HG02763 (cell line): ENCODE results near the gene MAGEB1.

Experiments used
- ATAC-seq: cut with Tn5 transposase; IDR thresholded peaks from one replicate; pipeline ENCODE4 v1.9.1; 2021; ENCODE audit warnings: mild to moderate bottlenecking, moderate library complexity; ENCODE audit not compliant: unreplicated experiment

The MAGEB1 gene, protein sequence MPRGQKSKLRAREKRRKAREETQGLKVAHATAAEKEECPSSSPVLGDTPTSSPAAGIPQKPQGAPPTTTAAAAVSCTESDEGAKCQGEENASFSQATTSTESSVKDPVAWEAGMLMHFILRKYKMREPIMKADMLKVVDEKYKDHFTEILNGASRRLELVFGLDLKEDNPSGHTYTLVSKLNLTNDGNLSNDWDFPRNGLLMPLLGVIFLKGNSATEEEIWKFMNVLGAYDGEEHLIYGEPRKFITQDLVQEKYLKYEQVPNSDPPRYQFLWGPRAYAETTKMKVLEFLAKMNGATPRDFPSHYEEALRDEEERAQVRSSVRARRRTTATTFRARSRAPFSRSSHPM

DNA sequence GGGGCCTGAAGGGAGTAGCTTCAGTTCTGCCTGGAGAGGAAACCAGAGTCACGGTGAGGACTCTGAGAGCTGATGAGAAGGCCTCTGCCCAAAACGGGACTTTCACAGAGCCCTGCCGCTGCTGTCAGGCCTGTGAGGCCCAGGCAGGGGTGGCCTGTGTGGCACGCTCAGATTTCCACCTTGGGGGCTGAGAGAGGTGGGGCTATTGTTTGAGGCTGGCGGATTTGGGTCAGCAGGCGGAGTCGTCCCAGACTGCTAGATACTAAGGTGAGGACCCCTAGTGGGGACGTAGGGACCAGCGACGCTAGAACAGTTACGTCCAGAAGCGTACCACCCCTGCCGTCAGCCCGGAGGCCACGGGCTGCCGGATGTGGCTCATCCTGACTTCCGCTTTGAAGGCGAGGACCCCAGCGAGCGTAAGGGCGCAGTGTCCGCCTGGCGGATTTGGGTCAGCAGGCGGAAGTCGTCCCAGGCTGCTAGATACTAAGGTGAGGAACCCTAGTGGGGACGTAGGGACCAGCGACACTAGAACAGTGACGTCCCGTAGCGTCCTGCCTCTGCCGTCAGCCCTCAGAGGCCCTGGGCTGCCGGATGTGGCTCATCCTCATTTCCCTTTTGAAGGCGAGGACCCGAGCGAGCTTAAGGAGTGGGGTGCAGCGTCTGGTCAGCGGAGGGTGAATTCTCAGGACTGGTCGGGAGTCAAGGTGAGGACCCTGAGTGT lies at the start of gene MAGEB1:
MAGEB1 (plus strand) TSS at position 378 of the 721 bp plus-strand sequence. CDS start 3,348 bp downstream, outside the sequence.
- no peak for ATAC-seq

DNA sequence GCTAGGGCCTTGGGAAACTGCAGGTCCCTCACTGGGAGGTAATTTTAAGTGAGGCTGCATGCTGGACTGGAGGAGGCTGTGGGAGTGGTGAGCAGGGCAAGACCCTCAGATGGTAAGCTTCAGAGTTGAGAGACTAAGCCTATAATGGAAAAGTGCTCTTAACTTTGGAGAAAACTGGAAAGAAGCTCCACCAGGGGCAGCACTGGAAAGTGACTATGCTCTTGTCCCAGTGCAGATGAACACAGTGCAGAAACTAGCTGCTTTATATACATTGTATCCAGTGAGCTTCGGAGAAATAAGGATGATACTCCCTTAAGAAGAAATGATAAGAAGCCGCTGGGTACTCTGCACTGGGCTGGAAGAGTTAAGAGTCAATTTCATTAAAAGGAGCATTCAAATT lies 34.8 kb upstream of the MAGEB1 start:
- no peak for ATAC-seq

DNA sequence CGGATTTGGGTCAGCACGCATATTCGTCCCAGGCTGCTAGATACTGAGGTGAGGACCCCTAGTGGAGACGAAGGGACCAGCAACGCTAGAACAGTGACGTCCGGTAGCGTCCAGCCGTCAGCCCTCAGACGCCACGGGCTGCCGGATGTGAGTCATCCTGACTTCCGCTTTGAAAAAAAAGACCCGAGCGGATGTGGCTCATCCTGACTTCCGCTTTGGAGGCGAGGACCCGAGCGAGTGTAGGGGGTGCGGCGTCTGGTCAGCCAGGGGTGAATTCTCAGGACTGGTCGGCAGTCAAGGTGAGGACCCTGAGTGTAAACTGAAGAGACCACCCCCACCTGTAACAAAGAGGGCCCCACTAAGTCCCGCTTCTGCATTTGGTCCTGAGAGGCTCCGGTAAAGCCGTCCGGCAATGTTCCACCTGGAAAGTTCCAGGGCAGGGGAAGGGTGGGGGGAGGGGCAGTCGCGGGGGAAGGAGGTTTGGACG lies 31.5 kb upstream of the MAGEB1 start, which contains the start of gene MAGEB2:
MAGEB2 (plus strand) TSS at position 207 of the 487 bp plus-strand sequence. CDS start 3,018 bp downstream, outside the sequence.
- ATAC-seq, result no peak

DNA sequence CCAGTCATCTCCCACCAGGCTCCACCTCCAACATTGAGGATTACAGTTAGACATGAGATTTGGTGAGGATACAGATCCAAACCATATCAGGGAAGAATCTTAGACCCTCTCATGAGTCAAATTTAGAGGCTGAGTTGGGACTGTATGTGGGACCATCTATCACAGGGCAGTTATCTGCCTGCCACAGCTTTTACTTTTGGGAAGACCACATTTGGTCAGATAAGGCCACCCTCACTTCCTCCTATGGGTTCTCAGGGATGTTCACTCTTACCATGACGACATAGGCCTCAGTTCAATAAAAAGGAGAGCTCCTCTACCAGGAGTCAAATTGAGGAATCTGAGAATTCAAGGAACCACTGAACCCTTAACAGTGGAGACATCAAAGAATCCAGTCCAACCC lies 29.5 kb upstream of the MAGEB1 start:
- no peak for ATAC-seq

DNA sequence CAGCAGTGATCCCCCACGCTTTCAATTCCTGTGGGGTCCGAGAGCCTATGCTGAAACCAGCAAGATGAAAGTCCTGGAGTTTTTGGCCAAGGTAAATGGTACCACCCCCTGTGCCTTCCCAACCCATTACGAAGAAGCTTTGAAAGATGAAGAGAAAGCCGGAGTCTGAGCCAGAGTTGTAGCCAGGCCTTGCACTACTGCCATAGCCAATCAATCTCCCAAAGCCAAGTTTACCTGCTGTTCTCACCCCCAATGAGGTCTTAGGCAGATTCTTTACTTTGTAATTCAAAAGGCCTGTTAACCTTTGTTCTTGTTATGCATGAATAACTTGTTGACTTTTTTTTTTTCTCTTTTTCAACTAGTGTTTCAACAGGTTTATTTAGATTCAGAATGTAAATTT lies 27.6 kb upstream of the MAGEB1 start:
- ATAC-seq, result no peak

DNA sequence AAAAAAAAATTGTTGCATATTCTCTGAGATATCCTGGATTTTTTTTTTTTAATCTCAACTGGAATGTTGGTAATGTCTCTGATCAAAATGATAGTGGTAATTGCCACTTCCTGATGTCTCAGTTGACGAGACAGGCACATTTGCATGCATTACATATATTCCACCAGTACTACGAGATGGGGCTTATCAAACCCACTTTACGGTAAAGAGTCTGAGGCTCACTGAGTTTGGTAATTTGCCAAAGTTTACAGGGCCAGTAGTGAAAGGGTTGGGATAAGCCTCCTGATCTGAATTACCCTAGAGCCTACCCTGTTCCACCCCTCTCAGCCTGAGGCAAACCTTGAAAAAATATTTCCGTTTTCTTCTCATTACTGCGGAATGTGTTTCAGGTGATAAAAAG lies 26.3 kb upstream of the MAGEB1 start:
- ATAC-seq, result no peak

DNA sequence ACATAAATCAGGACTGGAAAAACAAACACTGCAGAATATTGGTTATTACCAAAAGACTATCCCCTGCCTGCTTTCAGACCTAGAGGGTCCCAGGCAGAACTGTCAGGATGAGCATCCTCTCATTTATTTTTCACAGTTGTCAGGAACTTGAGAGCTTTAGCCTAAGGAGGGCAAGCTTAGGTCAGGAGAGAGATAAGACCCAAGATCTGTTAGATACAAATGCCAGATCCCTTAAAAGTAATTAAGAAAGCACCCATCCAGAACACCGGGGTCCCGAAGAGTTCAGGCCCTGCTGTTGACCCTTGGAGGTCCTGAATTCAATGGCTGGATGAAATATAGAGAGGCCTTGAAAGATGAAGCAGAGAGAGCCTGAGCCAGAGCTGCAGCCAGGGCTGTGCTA lies 22.4 kb upstream of the MAGEB1 start:
- ATAC-seq, result no peak

DNA sequence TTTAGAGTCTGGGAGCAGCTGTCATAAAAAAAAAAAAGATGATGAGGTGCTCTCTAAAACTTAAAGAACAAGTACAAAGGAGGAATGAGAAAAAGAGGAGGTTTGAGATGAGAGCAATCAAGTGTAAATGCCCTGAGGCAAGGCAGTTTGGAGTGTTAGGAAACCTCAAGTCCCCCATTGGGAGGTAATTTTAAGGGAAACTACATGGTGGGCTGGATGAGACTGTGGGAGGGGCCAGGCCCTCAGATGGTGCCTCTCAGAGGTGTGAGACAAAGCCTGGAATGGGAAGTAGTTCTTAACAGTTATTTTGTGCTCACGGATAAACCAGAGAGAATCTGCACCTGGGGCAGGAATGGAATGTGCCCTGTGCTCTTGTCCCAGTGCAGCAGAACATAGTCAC lies 18.4 kb upstream of the MAGEB1 start:
- ATAC-seq, result no peak

DNA sequence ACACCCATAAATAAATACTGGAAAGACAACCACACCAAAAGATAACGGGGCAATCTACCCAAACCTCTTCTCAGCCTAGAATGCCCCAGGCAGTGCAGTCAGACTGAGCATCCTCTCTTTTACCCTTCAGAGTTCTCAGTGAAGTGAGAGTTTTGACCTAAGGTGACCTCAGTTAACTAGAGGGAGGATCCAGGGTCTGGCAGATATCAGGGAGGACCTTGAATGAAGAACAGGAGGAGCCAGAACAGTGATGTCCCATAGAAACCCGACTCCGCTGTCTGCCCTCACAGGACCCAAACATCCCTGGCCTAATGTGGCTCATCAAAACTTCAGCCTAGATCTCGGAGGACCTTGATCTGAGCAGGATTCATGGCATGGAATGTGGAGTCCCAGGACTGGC lies 16.6 kb upstream of the MAGEB1 start, which contains the start of gene MAGEB3:
MAGEB3 (plus strand) TSS at position 263 of the 400 bp plus-strand sequence. CDS start 5,268 bp downstream, outside the sequence.
- no peak for ATAC-seq

DNA sequence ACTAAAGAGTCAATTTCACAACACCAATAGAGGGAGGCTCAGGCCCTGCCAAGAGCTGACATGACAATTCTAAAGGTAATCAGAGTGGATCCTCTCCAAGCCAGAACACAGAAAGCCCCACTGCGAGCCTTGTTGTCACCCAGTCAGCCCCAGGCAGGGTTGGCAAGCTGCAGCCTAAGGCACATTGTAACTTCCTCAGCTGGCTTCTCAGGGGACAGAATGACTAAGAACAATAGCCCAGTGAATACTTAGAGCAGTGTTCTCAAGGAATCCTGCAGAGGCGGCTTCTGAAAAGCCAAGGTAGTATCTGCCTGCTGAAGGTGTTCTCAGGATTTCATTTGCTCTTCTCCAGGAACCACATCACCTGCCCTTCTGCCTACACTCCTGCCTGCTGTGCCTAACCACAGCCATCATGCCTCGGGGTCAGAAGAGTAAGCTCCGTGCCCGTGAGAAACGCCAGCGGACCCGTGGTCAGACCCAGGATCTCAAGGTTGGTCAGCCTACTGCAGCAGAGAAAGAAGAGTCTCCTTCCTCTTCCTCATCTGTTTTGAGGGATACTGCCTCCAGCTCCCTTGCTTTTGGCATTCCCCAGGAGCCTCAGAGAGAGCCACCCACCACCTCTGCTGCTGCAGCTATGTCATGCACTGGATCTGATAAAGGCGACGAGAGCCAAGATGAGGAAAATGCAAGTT lies 5.1 kb upstream of the MAGEB1 start, which contains the start of gene MAGEB4:
MAGEB4 (plus strand) TSS at position 277 of the 692 bp plus-strand sequence; CDS start at position 413, 136 bp downstream.
- no peak for ATAC-seq

DNA sequence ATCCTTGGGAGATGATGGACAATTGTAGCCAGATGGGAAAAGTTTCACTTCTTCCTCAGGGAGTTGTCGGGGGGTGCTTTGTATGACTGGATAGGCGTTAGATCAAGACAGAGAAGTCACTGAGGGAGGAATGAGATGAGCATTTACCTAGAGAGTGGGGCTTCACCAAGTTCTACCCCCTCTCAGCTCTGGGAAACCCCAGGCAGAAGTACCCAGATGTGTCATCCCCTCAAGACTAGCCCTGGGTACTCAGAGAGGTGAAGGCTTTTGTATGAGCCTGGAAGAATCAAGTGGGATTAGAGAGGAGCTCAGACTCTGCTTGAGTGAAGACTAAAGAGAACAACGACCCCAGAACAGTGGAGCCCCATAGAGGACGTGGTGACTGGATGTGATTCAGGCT lies 1.9 kb downstream of the MAGEB1 start:
- no peak for ATAC-seq

DNA sequence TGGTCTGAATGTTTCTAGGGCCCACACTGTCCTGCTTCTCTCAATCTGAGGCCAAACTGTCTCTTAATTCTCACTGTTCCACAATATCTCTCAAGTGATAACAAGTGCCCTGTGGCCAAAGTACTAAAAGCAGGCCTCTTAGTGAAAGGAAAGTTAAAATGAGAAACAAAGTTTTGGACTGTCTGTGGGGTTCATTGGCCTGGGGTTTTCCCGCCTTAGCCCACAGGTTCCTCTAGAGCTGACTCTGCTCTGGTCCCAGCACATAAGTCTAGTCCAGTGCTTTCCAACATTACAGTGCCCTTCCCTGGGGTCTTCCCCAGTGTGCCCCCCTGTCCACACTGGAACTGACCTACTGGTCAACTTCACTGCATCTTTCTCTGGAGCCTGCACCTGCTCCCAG lies 6.3 kb downstream of the MAGEB1 start:
- ATAC-seq, result peak; percentile 59

DNA sequence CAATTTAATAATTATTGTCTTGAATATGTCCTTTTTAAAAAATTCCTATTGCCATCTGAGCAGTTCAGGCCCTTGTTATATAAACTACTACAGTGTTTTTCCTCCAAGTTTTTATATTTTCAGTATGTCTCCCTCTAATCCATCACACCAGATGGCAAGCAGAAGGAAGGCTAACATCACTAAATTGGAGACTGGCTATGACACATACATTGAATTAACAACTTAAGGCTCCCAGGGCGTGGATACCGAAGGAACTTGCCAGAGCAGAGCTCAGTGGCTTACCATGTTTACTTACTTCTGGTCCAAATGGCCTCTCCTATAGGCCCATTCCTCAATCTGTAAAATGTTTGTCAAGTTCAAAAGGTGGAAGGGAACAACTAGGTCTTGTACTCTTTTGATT lies 13.0 kb downstream of the MAGEB1 start:
- ATAC-seq, result no peak

DNA sequence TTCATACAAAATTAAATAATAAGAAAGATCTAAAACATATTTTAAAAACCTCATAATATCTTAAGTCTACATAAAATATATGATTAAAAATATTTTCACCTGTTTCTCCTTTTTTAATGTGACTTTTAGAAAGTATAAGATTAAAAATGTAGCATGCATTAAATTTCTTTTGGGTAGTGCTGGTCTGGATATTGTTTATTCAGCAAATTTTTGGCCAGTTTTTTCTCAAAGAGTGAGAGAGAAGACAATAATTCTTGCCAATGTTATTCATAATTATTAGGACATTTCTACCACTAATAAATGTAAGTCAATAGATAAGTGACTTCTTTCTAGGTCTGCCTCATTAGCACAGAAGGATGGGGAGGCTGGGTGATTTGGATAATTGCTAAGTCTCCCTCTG lies 14.1 kb downstream of the MAGEB1 start:
- ATAC-seq, result no peak

DNA sequence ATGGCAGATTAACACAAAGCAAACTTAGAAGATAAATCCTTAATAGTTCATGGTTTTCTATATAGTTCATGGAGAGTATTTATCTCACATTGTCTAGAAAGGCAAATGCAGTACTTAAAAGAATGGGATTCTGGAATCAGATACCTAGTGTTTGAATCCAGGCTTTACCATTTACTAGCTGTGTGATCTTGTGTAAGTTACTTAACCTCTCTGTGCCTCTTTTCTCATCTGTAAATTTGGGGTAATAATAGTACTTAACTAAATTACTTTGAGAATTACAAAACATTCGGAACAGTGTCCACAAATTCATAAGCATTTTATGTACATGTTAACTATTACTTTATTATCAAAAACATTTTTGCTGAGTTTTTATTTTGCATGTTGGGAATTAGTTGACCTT lies 15.8 kb downstream of the MAGEB1 start:
- no peak for ATAC-seq

DNA sequence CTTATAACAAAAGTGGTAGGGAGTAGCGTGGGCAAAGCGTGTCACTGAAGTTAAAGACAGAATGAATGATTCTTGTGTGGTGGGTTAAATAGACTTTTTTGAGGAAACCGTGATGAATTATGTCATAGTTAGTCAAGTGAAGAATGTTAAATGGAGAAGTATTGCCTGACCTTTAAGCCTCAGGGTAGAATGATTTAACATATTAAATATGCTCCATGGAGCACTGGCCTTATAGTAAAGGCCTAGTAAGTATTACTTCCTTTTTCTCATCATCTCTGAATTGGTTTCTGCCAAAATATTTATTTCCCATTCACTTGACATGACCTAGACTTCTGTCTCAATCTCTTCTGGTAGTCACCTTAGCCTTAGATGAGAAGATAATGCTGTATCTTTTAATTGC lies 23.7 kb downstream of the MAGEB1 start:
- no peak for ATAC-seq

DNA sequence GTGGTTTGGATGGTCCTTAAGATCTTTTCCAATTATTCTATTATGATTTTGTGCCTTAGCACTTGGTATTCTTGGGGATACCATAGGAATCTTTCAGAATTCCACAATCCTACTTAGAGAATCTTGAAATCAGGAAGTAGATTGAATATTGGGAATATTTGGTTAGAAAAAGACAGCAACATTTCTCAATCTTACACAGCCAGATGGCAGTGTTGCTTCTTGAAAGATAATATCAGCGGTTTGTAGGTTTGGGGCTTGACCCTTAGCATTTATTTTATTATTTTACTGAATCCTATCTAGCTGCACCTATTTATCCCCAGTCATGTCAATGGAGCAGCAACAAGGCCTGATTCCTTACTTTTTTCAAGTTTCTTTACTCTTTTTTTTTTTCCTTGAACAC lies 28.6 kb downstream of the MAGEB1 start:
- ATAC-seq, result no peak

DNA sequence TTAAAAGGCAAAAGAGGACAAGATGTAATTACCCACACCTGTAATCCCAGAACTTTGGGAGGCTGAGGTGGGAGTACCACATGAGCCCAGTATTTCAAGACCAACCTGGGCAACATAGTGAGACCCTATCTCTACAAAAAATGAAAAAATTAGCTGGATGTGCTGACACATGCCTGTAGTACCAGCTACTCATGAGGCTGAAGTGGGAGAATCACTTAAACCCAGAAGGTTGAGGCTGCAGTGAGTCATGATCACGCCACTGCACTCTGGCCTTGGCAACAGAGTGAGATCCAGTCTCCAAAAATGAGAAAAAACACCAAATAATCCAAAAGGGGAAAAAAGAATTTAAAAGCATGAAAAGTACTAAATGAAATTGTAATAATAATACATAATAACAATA lies 31.4 kb downstream of the MAGEB1 start:
- no peak for ATAC-seq

DNA sequence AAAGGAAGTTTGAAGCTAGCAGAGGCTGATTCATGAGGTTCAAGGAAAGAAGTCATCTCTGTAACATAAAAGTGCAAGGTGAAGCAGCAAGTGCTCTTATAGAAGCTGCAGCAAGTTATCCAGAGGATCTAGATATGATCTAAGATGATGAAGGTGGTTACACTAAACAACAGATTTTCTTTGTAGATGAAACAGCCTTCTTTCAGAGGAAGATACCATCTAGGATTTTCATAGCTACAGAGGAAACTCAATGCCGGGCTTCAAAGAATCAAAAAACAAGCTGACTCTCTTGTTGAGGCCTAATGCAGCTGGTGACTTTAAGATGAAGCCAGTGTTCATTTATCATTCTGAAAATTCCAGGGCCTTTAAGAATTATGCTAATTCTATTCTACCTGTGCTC lies 33.5 kb downstream of the MAGEB1 start:
- no peak for ATAC-seq

DNA sequence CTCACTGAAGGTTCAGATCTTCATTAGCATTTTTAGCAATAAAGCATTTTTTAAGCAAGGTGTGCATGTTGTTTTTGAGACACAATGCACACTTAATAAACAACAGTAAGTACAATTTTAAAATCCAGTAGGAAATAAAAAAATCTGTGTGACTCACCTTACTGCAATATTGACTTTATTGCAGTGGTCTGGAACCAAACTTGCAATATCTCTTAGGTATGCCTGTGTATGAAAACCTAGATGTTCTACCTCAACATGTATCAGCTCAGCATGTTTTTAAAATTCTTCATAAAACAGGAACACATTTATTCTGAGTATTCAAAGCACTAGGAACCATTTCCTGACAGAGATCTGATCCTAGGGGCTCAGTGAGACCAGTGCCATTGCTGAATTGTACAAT lies 35.6 kb downstream of the MAGEB1 start:
- ATAC-seq, result no peak

DNA sequence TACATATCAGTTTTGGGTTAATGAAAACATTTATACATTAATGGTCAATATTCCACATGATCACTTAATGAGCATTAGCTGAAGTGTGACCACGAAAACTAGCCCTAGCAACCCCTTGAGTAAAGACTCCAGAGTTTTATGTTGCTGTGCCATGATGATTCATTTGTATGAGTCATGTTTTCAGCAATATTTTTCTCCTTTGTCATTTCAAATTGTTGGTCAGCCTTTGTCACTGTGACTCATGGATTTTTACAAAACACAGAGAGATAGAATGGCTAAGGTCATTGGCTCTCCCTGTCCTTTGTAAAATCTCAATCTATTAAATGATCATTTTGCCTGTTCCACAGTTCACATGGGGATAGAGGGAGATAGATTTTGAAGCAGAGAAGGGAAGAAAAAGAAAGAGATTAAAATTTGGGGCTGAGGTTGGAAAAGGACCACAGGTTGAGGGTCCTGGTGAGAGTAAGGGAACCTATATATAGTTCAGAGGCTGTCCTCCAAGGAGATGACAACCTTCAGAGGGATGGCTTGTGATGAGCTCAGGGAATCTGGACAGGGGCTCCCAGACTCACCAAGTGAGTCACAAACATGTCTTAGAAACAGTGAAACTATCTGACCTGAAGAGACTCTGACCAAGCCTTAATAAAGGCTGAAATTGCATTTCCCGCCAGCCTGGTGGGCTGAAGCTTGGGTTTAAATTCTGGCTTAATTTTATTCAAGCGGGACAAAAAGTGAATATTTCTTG lies 36.7 kb downstream of the MAGEB1 start:
- ATAC-seq, result no peak
